Activated B cell treated with CpG ODN at 0.5 μM for 24 hours (primary cell): ENCODE results near the gene ABHD12. TPM values are rescaled to one million over a fixed set of nuclear protein-coding genes. Genes with fewer than 3 reads are reported as not detected.

Experiments
- ATAC-seq: fragments of 200-7000 bp; cut with Tn5 transposase; one replicate; pipeline ENCODE4 v1.10.0; 2021; ENCODE audit warnings: low read depth, mild to moderate bottlenecking, moderate library complexity
- CTCF ChIA-PET: fragments of 350-600 bp; sonication (Branson Sonifier 250); formaldehyde crosslinking; loops from one replicate; lab custom pipeline; 2021; ENCODE audit warnings: antibody characterized with exemption; lab: Charles Lee
- POLR2A ChIA-PET: fragments of 350-600 bp; sonication (Branson Sonifier 250); formaldehyde crosslinking; loops from one replicate; lab custom pipeline; 2021; ENCODE audit warnings: antibody characterized with exemption; lab: Charles Lee
- DNase-seq: peaks from one replicate; pipeline ENCODE4 v3.0.0; 2022
- H3K27ac Mint-ChIP-seq: one replicate; pipeline ENCODE4 v1.8.0; 2020; ENCODE audit warnings: mixed read lengths
- H3K27me3 Mint-ChIP-seq: one replicate; pipeline ENCODE4 v1.8.0; 2021; ENCODE audit warnings: mixed read lengths
- H3K36me3 Mint-ChIP-seq: one replicate; pipeline ENCODE4 v1.8.0; 2021; ENCODE audit warnings: low read depth, mixed read lengths
- H3K4me1 Mint-ChIP-seq: one replicate; pipeline ENCODE4 v1.8.0; 2021; ENCODE audit warnings: mixed read lengths
- H3K4me3 Mint-ChIP-seq: one replicate; pipeline ENCODE4 v1.8.0; 2020; ENCODE audit warnings: mild to moderate bottlenecking, mixed read lengths
- H3K9me3 Mint-ChIP-seq: one replicate; pipeline ENCODE4 v1.8.0; 2020; ENCODE audit warnings: mixed read lengths
- intact Hi-C: fragments of 100-400 bp; cut with micrococcal nuclease; formaldehyde crosslinking; loops from one replicate; pipeline ENCODE4 v1.15.1; 2024
- total RNA-seq: library from RNA; stranded (reverse); gene quantifications from 2 replicates; pipeline ENCODE4 v1.2.3, GENCODE V29; 2022
- TF ChIP-seq, protein P1 (sequence below): fragments of 200-600 bp; IDR thresholded peaks from one replicate; pipeline ENCODE4 v1.8.0; 2022; ENCODE audit warnings: antibody characterized with exemption, mild to moderate bottlenecking

The ABHD12 gene
- total RNA-seq, 1 donor from 2014 or later: 16.3 TPM

DNA sequence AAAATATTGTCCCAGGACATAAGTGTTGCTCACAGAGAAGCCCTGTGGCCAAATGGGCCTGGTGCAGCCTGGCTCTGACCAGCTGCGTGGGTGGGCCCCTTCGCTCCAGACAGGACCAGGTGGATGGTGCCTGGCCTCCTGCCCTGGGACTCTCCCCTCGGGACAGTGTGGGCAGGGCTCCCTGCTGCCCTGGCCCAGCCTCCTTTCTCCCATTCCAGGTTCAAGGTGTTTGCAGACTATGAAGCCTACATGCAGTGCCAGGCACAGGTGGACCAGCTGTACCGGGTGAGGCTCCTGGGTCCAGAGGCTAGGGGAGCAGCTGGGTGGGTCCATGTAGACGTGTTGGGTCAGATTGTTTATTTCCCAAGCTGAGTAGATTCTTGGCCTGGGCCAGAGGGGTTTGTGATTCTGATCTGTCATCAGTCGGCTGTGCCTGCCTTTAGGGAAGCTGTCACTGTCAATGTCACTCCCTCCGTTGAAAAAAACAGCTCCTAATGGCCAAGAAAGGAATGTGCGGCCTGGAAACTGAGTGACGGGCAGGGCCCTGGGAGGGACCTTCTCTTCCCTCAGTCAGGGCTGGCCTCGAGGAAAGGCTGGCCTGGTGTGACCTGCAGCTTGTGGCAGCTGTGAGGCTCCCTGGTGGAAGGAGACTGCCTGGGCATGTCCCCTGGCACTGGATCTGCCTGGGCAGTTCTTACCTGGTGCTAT is 95.1 kb downstream of the ABHD12 start:
- Mint-ChIP-seq H3K4me1 (peaks cover 5% of the 10 kb centered on the region), H3K27me3 (no peaks in the 10 kb centered on the region), H3K4me3 (no peak overlapping the region), H3K36me3 (peaks cover 26% of the 10 kb centered on the region), H3K27ac (no peak overlapping the region), H3K9me3 (no peaks in the 10 kb centered on the region)
- intact Hi-C loops: loop anchor here (2.0 kb wide), 1 partner anchor 95 kb away; the partner anchor contains the start of gene ABHD12
- no peak for DNase-seq
- no peak for ATAC-seq
- TF ChIP-seq, protein P1, sequence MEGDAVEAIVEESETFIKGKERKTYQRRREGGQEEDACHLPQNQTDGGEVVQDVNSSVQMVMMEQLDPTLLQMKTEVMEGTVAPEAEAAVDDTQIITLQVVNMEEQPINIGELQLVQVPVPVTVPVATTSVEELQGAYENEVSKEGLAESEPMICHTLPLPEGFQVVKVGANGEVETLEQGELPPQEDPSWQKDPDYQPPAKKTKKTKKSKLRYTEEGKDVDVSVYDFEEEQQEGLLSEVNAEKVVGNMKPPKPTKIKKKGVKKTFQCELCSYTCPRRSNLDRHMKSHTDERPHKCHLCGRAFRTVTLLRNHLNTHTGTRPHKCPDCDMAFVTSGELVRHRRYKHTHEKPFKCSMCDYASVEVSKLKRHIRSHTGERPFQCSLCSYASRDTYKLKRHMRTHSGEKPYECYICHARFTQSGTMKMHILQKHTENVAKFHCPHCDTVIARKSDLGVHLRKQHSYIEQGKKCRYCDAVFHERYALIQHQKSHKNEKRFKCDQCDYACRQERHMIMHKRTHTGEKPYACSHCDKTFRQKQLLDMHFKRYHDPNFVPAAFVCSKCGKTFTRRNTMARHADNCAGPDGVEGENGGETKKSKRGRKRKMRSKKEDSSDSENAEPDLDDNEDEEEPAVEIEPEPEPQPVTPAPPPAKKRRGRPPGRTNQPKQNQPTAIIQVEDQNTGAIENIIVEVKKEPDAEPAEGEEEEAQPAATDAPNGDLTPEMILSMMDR: no peak
- ChIA-PET POLR2A (interaction anchor here (1.1 to 1.3 kb wide), 2 partner anchors 103 to 111 kb away, joined by 3 to 4 read pairs; no protein-coding TSS in a partner anchor), CTCF (interaction anchor here (0.9 to 4.1 kb wide), 7 partner anchors 9 to 112 kb away, joined by 3 to 57 read pairs (median 5); partner anchors contain the start of gene GINS1)

DNA sequence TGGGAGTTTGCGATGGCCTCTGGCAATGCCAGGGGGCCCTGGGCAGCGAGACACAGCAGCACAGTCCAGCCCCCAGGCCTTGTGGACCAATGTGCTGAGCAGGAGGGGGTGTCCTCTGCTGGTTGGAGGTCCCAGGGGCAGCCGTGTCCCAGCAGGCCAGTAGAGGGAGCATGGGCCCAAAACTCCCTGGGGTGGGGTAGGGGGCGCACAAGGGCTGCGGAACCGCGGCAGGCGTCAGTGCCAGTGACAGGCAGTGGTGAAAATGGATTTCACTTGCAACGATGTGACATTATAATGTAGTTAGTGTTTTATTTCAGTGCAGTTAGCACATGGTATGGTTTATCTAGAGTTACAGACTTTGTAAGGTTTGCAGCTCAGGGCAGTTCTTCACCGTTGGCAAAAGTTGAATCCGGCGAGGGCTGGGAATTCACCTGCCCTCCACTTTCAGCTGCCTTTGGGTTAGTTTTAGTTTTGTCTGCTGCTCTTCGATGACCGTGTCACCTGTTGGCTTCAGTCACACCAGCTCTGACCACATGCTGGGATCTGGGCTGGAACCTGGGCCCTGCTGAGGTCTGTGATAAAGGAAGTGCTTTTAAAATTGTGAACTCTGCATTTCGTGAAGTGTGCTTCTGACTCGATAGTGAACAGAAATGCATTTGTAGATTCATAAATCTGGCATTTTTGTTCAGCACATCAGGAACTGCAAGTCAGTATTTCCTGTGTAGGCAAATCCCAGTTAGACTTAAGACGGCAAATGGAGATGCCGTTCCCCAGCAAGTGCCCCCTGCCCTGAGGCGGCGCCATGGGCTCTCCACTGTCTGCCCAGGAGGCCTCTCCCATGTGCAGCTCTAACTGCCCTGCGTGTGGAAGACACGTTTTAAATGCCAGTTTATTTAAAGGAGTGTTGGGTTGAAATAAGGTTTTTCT is 95.9 kb downstream of the ABHD12 start:
- no peak overlapping the region for H3K27ac Mint-ChIP-seq
- H3K9me3 Mint-ChIP-seq: no peaks in the 10 kb centered on the region
- POLR2A ChIA-PET: interaction anchor here (1.1 to 1.3 kb wide), 2 partner anchors 104 to 112 kb away, joined by 3 to 4 read pairs; no protein-coding TSS in a partner anchor
- TF ChIP-seq, protein P1: no peak
- no peaks in the 10 kb centered on the region for H3K27me3 Mint-ChIP-seq
- intact Hi-C loops: loop anchor here (1.0 to 5.0 kb wide), 5 partner anchors 96 to 328 kb away; partner anchors contain the start of genes ABHD12, ACSS1 and NANP
- peak; percentile 54 for DNase-seq
- H3K4me3 Mint-ChIP-seq: no peak overlapping the region
- H3K4me1 Mint-ChIP-seq: peaks cover 5% of the 10 kb centered on the region
- peaks cover 31% of the 10 kb centered on the region for H3K36me3 Mint-ChIP-seq
- peak; percentile 92 for ATAC-seq
- CTCF ChIA-PET: interaction anchor here (0.9 to 4.1 kb wide), 6 partner anchors 10 to 113 kb away, joined by 3 to 57 read pairs (median 5); partner anchors contain the start of gene GINS1

DNA sequence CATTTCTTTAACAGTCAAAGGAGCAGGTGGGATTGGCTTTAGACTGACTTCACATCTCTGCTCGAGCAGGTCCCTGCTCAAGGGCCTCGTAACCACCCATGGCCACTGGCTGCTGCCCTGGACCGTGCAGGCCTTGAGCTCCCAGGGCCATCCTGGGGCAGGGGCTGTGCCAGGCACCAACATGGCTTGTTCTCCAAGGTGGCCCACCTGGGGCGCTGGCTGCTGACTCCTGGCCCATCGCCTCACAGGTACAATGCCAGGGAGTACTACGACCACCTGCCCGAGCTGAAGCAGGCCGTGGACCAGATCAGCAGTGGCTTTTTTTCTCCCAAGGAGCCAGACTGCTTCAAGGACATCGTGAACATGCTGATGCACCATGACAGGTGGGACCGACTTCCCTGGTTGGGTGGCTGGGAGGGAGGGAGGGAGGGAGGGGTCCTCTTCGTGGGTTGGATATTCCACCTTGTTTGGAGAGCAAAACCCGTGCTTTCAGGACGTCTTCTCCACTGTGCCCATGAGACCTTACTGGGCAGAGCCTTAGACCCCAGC is 96.7 kb downstream of the ABHD12 start:
- CTCF ChIA-PET: interaction anchor here (1.8 to 4.1 kb wide), 3 partner anchors 21 to 114 kb away, joined by 5 to 57 read pairs (median 9); partner anchors contain the start of gene GINS1

DNA sequence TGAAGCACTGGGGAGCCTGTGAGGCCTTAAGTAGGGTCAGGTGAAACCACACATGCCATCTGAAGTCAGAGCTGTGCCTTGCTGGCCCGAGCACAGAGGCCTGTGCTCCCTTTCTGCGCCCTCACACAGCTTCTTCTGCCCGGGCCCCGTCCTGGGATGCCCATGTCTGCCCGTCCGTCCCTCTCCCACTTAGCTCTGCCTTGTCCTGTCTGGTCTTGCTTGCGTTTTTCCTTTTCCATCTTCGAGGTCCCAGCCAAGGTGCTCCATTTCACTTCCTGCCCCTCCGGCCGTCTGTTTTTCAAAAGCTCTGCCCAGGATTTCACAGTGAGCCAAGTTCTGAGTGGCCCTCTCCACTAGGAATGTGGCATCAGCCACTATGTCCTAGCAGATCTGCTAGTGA is 97.1 kb downstream of the ABHD12 start:
- no peak overlapping the region for H3K4me3 Mint-ChIP-seq
- ATAC-seq: no peak
- intact Hi-C loops: loop anchor here (5.0 kb wide), 2 partner anchors 236 to 329 kb away; partner anchors contain the start of genes ACSS1 and NANP
- H3K4me1 Mint-ChIP-seq: peaks cover 11% of the 10 kb centered on the region
- H3K27me3 Mint-ChIP-seq: no peaks in the 10 kb centered on the region
- TF ChIP-seq, protein P1: no peak
- H3K36me3 Mint-ChIP-seq: peaks cover 30% of the 10 kb centered on the region
- no peaks in the 10 kb centered on the region for H3K9me3 Mint-ChIP-seq
- CTCF ChIA-PET: interaction anchor here (4.1 kb wide), 1 partner anchor 105 kb away, joined by 57 read pairs; no protein-coding TSS in a partner anchor
- no peak for DNase-seq
- no peak overlapping the region for H3K27ac Mint-ChIP-seq
- POLR2A ChIA-PET: no interaction called here

More for the DNA sequence above, 96.7 kb downstream of the ABHD12 start:
- ATAC-seq (no peak), DNase-seq (no peak)
- TF ChIP-seq, protein P1: no peak
- H3K36me3 Mint-ChIP-seq: peaks cover 33% of the 10 kb centered on the region
- H3K4me3 Mint-ChIP-seq: no peak overlapping the region
- peaks cover 7% of the 10 kb centered on the region for H3K4me1 Mint-ChIP-seq
- no peaks in the 10 kb centered on the region for H3K9me3 Mint-ChIP-seq
- no peak overlapping the region for H3K27ac Mint-ChIP-seq
- POLR2A ChIA-PET: no interaction called here
- intact Hi-C loops: loop anchor here (1.0 to 5.0 kb wide), 5 partner anchors 97 to 328 kb away; partner anchors contain the start of genes ABHD12, ACSS1 and NANP
- H3K27me3 Mint-ChIP-seq: no peaks in the 10 kb centered on the region
